Measurements from ENCODE around the gene AGRP.
"Not testable (repeated sequence)": the region's sequence is repeated elsewhere in the genome, so short reads cannot be mapped to it uniquely, and the experiment has no call there.

AGRP gene

DNA sequence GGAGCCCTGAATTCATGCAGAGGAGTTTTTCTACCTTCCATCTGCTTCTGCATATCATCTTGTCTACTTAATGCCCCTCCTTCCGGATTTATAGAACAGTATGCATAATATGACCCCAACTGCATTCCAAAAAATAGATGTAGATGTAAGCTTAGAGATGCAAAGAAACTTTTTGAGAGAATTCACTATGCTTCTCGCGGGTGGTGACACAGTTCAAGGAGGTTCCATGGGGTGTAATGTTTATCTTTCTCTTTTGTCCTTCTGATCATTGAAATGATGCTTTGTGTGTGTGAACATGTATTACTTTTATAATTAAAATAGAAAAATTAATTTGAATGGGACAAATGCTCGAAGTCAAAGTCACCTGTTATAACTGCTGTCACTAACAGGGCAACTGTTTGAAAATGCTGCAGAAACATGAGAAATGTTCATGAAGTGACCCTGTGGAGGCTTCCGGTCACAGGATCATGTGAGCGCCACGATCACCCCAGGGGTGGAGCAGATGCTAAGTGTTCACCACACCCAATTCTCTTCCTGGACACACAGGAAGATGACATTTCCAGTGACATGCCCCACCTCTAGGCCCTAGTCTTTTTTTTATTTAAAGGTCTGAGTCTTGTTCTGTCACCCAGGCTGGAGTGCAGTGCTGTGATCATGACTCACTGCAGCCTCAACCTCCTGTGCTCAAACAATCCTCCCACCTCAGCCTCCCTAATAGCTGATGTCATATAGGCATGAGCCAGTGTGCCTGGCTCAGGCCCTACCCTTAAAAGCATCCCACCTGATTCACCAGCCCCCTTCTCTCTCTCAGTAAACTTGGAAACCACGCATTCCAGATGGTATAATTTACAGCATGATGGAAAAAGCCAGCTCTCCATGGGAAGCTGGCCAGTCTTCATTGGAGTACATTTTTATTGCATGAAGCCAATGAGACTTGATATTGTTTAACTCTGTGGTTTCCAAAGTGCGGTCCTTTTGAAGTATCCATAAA, 21.0 kb upstream of the AGRP start:
- DNase-seq (ENCODE audit: low spot score), result no peak

DNA sequence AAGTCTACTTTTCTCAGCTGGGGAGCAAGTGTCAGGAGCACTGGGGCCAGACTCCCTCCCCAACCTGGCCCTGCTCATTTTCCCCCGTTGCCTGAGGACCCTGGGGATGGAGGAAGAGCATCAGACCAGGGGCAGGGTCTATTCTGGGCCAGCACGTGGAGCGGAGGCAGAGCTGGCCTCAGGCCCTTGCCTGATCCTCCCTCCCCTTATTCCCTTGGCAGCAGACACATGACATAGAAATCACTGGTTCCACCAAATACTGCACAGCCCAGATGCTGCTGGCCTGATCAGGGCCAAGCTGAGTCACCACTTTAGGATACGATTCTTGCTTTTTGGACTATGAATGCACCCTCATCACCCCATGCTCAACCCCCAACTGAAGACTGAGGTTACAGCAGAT, 15.8 kb upstream of the AGRP start:
- no peak for DNase-seq (ENCODE audit: low spot score)

DNA sequence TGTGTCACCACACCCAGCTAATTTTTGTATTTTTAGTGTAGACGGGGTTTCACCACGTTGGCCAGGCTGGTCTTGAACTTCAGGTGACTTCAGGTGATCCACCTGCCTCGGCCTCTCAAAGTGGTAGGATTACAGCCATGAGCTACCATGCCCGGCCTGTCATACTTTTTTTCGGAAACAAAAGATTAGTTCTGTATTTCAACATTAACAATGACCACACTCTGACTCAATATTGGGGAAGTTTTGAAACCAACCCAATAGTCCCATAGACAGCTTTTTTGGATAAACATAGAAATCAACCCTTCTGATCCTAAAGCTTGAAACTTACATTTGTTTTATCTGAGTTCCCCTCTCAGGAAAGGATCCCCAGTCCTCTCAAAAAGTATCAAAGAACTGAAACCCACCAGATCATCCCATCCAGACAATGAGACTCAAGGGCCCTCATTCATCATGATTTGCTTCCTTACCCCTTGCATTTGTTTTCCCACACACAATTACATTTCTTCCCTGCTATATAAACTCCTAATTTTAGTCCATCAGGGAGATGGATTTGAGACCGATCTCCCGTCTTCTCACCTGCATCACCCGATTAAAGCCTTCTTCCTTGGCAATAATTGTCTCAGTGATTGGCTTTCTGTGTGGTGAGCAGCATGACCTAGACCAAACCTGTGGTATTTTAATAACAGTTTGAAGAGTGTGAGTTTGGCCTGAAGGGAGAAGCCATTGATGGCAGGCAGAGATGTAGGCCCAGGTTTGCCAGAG, 7.2 kb upstream of the AGRP start:
- no peak for DNase-seq (ENCODE audit: low spot score)

DNA sequence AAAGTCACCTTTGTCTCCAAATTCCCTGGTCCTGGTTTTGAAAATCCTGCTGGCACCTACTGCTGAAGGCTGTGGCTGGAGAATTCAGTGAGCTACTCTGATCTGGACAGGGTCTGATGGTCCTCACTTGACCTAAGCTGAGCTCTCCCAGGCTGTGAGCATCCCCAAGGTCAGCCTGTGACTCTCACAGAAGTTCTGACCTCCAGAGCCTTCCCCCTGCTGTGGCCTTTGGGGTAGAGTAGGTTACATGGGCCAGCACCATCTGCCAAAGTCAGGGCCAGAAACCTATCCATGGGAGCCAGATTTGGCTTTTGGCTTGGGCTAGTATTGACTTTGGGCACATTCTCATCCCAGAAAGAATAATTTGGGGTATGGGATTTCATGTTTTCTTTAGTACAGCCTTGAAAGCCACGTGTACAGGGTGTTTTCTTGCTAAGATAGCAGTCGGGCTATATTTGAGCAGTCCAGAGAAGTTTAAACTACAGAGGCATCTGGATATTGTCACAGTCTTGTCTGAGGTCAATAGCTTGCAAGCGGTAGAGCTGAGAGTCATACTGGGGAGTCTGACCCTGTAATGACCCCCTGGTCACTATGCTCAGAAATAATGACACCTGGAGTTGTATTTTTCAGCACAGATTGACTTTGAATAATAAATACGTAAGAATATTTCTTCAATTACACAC, 6.2 kb upstream of the AGRP start:
- DNase-seq (ENCODE audit: low spot score), result no peak

DNA sequence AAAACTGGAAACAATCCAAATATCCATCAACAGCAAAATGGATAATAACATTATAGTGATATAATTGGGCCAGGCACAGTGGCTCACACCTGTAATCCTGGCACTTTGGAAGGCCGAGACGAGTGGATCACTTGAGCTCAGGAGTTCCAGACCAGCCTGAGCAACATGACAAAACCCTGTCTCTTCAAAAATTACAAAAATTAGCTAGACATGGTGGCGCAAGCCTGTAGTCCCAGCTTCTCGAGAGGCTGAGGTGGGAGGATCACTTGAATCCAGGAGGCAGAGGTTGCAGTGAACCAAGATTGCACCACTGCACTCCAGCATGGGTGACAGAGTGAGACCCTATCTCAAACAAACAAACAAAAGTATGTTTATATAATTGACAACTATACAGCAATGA, 4.2 kb upstream of the AGRP start:
- DNase-seq (ENCODE audit: low spot score), result not testable (repeated sequence)

DNA sequence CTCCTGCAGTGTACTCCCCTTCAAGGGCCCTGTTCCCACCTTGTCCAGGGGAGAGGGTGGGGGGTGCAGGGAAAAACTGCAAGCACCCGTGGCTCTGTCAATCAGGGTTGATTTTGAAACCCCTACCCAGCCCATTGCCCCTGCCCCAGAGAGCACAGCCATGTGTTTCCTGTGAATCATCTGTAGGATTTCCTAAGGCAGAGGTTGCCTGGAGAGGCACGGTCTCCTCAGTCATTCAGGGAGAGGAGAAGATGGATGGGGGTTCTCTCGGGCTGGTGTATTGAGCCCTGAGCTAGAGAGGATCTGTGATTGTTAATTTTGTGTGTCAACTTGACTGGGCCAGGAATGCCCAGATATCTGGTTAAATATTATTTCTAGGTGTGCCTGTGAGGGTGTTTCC, 3.5 kb upstream of the AGRP start:
- DNase-seq (ENCODE audit: low spot score), result no peak

DNA sequence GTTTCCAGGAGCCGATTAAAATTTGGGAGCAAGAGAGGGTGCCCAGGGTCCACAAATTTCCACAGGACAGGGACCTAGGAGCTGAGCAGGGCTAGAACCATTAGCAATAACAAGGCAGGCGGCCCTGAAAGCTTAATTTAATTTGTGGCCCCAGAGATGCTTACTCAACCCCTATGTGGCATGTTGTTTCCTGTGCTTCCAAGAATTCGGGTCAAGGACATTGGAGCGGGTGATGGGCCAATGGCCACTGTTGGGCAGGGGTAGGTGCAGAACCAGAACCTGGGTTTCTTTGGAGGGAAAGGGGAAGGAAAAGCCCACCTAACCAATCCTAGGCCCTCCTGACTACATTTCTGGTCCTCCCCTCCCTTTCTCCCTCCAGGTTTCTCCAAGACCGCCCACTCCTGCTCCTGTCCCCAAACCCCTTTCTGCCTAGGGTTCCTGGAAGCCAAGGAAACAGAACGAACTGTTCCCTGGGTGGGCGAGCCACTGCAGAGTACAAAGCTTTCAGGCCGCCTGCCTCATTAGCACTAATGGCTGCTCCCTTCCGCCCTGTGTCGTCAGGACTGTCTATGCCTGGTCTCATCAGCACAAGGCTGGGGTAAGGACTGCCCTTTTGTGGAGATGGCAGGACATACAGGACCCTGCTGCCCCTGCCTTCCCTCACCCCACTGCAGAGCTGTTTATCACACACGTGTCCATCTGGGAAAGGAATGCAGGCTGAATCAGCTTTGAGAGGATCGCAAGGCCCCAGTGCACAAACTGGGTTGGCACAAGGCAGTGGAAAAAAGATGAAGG, 581 bp upstream of the AGRP start:
- DNase-seq (ENCODE audit: low spot score), result no peak

DNA sequence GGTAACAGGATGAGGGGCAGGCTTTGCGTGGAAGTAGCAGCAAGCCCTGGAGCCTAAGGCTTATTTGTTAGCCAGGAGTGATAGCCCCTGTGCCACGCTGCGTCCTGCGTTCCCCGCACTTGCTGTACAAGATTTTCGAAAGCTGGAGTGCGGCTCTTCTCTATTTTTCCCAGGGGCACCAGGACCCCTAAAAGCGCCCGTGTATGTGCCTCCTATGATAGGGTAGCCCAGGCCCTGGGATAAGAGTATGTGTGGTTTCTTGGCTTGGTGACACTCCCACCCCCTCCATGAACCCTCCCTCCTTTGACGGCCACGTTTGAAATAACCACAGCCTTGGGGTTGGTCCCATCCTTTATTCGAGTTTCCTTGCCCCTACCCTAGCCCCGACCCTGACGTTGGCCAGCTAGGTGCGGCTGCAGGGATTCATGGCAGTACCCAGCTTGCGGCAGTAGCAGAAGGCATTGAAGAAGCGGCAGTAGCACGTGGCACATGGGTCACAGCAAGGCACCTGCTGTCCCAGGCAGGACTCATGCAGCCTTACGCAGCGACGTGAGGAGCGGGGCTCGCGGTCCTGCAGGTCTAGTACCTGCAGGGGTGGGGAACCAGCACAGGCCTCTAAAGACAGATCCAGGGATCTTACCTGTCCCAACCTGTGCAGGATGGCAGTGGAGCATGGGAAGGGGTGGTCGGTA, 968 bp downstream of the AGRP start:
- DNase-seq (ENCODE audit: low spot score), result no peak

DNA sequence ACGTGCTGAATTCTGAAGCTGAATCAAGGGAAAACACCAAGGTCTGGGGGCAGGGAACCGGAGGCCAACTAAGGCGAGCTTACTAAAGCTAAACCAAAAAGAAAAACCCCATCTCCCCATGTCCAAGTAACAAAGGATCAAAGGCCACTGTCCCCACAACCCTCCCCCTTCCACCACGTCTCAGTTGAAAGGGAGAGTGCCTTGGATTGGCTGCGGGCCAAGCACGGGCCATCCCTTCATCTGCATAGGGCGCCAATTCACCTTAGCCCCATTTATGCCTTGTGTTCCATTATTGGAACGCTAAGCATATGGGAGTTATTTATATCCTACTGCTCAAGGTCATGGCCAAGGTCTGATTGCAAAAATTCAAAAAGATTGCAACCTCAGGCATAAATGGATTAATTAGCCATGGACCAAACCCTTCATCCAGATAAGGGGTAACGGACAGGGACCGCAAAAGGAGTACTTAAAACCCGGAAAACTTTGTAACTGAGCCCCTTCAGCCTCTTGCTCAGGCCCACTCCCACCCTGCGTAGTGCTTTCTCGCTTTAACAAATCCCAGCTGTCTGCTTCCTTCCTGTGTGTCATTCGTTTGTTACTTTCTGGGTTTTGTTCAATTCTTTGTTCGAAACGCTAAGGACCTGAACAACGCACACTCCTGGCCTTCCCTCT, 1.6 kb downstream of the AGRP start:
- DNase-seq (ENCODE audit: low spot score), result peak; percentile 43

DNA sequence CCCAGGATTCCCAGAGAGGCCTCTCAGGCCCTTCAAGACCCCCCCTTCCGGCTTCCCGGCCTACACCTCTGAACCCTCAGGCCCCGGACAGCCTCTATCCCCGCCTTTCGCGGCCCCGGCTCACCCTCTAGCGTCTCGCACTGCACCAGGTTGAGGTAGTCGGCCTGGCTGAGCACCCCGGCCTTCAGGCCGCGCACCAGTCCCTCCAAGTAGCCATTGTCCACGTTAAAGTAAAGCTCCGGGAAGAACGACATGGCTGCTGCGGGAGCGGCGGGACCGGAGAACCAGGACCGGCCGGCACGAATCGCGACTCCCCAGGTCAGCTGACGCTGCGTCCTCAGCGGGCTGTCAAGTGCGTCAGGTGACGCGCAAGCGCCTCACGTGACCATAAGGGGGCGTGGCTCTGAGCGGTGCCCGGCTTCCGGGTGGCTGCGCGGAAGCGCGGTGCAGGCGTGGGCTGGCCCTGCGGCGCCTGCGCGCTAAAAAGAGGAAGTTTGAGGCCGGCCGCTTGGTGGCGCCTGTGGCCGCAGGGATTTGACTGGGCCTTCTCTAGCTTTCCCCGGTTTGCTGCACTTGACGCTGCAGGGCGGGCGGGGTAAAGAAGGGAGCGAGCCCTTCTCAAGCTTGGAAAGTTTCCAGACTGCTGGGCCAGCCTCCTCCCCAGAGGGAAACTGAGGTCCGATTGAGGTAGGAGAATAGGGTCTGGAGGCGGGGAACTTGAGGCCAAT, 2.4 kb downstream of the AGRP start, which contains the start of gene ATP6V0D1:
Gene ATP6V0D1 (minus strand): TSS at position 325 of the 728 bp plus-strand sequence. CDS start 71 bp downstream, at position 254.
- peak; percentile 97 for DNase-seq (ENCODE audit: low spot score)

DNA sequence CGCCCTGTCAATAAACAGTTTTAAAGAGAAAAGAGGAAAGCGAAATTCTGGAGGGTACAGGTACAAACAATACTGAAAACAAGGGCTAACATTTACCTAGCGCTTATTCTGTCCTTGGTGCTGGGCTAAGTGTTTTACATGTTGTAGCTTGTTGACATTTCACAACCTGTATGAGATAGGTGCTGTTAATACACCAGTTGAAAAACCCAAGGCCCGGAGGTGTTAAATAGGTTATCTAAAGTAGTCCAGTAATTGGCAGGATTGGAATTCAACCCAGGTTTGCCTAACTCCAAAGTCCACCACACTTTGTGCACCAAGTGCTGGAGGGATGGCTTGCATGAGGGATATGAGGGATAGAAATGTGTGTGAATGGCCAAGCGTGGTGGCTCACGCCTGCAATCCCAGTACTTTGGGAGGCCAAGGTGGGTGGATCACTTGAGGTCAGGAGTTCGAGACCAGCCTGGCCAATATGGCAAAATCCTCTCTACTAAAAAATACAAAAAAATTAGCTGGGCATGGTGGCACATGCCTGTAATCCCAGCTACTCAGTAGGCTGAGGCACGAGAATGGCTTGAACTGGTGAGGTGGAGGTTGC, 5.3 kb downstream of the AGRP start:
- no peak for DNase-seq (ENCODE audit: low spot score)

DNA sequence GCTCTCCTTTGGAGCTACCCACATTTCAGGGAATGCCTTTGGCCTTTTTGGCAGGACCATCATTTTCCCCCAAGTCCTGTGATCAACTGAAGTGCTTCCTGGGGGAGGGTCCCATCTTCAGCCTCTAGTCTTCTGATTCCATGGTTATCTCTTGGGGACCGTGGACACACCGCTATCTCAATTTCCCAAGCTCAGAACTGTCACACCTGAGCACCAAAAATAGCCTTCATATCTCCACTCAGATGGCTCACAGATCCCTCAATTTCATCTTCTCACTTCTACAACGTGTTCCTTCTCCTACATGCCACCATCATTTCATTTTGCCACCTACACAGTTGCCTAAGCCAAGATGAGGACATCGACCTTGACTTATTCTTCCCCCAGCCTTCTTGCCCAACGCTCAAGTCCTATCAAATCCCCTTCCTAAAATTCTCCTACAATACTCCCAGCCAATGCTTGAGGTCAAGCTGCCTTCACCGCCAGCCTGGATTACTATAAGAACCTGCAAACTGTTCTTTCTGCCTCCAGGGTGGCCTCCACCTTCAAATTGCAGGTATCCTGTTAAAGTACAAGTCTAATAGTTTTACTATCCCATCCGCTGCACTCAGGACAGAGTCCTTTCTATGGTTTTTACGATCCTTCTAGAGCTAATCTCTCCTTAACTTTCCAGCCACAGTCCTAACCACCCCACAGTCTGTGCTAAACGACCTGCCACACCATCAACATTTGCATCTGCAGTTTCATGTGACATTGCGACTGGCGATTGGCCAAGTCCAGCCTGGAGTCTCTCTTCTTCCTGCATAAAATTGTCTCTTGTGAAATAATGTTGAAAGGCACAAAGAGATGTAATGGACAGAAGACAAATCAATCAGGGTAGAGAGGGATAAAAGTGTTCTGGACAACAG, 8.5 kb downstream of the AGRP start:
- no peak for DNase-seq (ENCODE audit: low spot score)

DNA sequence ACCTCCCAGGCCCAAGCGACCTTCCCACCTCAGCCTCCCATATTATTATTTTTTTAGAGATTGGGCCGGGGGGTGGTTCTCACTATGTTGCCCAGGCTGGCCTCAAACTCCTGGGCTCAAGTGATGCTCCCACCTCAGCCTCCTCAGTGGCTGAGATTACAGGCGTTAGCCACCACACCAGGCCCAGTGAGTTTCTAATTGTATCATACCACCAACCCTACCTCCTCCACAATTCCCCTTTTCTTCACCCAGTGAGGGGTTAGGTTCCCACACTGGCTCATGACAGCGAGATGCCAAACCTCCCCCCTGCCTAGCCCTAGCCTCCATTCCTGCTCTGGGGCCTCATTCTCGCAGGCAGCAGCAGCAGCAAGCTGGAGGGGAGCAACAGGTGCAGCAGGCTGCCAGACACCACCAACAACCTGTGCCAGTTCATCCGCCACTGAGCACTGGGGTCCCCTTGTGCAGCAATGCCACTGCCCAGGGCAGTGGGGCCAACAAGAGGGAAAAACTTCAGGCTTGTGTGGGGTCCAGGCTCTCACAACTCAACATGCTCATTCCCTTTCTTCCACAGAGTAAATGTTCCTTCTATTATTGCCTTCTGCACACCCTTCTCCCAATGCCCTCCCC, 11.5 kb downstream of the AGRP start:
- no peak for DNase-seq (ENCODE audit: low spot score)

DNA sequence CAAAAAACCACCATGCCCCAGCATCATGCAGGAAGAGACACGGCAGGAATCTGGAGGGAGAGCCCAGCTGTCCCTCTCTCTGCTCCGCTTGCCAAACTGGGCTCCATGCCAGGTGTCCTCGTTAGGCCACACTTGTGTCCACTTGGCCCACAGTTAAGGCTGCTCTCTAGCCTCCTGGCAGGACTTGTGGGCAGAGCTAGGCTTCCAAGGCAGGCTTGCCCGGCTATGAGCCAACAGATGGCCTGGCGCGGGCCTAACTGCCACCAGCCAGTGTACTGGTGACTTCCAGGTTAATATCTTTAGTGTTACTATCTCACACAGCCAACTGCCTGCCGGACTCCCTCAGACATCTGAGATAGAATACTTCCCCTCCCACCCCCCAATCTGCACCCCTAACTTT, 13.0 kb downstream of the AGRP start:
- peak; percentile 99 for DNase-seq (ENCODE audit: low spot score)

DNA sequence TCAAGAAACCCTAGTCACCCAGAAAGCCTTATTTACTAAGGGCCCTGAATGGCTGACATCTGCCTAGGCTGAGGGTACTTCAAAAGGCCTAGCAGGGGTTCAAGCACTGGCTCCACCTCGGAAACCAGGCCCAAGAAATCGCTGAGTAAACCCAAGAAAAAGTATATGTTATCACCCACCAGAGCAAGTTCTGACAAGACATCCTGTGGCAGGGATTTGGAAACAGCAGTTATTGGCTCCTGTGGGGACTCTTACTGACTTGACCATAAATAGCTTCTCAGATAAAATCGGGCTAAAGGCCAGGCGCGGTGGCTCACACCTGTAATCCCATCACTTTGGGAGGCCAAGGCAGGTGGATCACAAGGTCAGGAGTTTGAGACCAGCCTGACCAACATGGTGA, 14.6 kb downstream of the AGRP start:
- no peak for DNase-seq (ENCODE audit: low spot score)

DNA sequence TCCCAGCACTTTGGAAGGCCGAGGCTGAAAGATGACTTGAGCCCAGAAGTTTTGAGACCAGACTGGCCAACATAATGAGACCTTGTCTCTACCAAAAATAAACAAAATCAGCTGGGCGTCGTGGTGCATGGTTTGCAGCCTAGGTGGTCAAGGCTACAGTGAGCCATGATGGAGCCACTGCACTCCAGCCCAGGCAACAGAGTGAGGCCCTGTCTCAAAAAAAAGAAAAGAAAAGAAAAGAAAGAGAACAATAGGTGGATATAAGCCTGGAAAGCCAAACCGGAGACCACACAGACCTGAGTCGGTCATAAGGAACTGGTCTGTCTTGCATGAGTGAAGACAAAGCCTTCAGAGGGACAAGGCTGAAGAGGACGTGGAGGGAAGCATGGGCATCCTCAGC, 16.8 kb downstream of the AGRP start:
- no peak for DNase-seq (ENCODE audit: low spot score)

DNA sequence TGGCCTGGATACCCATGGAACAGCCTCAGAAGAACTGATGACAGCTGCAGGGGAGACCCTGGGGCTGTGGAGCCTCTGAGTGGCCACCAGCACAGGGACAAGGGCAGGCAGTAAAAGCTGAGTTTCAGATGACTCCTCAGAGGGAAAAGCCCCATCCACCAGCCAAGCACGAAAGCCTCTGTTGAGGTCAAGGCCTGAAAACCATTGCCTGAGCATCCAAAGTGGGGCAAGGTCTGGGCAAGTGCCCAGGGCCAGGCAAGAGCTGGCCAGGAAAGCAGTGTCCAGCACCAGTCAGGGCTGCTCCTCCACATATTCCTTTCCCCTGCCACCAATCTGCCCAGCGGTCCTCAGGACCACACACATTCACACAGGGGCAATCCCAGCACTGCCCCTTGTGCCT, 18.8 kb downstream of the AGRP start:
- DNase-seq (ENCODE audit: low spot score), result no peak

DNA sequence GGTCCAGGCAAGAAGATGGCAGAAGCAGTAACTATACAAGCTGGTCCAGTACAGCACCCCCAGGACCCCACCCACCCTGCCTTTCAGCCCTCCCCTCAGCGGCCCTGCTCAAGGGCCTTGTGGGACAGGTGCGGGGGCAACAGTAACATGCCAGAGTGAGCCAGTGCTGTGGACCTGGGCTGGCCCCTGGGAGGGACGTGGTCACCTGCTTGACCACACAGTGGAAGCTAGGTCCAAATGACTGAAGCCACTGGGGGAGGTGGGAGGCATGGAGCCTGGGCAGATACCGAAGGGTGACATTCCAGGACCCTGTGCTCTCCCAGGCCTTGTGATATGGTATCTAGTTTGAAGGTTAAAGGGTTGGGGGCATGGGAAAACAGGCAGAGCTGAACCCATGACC, 19.7 kb downstream of the AGRP start:
- DNase-seq (ENCODE audit: low spot score), result no peak
